Pancreas (tissue), 10 donors: ENCODE measurements around the gene SLC25A48. TPM values are rescaled to one million over a fixed set of nuclear protein-coding genes. Genes with fewer than 3 reads are reported as not detected.

Experiments used
- ATAC-seq, 4 donors: fragments of 200-7000 bp; cut with Tn5 transposase; one replicate each; pipeline versions ENCODE4 v1.8.0 to v1.9.1; 2020; ENCODE audit warnings: mild to moderate bottlenecking in 4 of 4, moderate library complexity in 4 of 4
- DNase-seq, 6 donors: peaks; one replicate each; pipeline ENCODE4 v3.0.0-alpha.2; 2020
- FAIRE-seq: peaks from 2 replicates; lab custom pipeline; 2012; peaks lifted over from hg19 to GRCh38; lab: Jason Lieb, UNC
- H3K27ac ChIP-seq, 4 donors: fragments of 200-600 bp; sonication (generic); 1 replicate in 3 of 4; 2 replicates in 1 of 4; pipeline versions ENCODE4 v1.5.0 to v1.8.0; 2020
- H3K27me3 ChIP-seq, 4 donors: fragments of 200-600 bp; one replicate each; pipeline ENCODE4 v1.8.0; 2021
- H3K36me3 ChIP-seq, 3 donors: fragments of 200-600 bp; sonication (generic) in 1 of 3; one replicate each; pipeline versions ENCODE4 v1.5.0 to v1.8.0; 2020 to 2021
- H3K4me1 ChIP-seq, 3 donors: fragments of 200-600 bp; one replicate each; pipeline ENCODE4 v1.8.0; 2021
- H3K4me3 ChIP-seq, 4 donors: fragments of 200-600 bp; sonication (generic) in 2 of 4; one replicate each; pipeline versions ENCODE4 v1.5.0 to v1.8.0; 2020 to 2021
- H3K9me3 ChIP-seq, 4 donors: fragments of 200-600 bp; one replicate each; pipeline ENCODE4 v1.8.0; 2021
- CTCF ChIP-seq, 4 donors: fragments of 200-600 bp; sonication (generic) in 3 of 4; IDR thresholded peaks; one replicate each; pipeline versions ENCODE4 v1.5.0 to v1.8.0; 2021; ENCODE audit warnings: antibody characterized with exemption in 4 of 4
- WGBS, 2 donors: extraction: QIAGEN DNeasy Blood & Tissue Kit; methylation state at CpG; one replicate each; pipeline ENCODE4 v1.1.7; 2013; 5-methylcytosine and 5-hydroxymethylcytosine counted together
- intact Hi-C, 3 donors: fragments of 100-400 bp; cut with DNase I; formaldehyde crosslinking; loops; one replicate each; pipeline versions ENCODE4 v1.11.1 to v1.14.2; 2022
- polyA plus RNA-seq, 2 donors: library from polyadenylated mRNA; stranded (reverse); fragments of 200-250 nt; gene quantifications; one replicate each; pipeline ENCODE4 v1.2.3, GENCODE V29; 2013
- total RNA-seq, 6 donors: library from RNA; stranded (reverse); fragmentation: NEBNext Ultra II Directional in 4 of 6; extraction: Animal tissue kit (Norgen Biotek cat#: 25700) in 4 of 6; gene quantifications; one replicate each; pipeline versions ENCODE4 v1.2.1 to v1.2.4, GENCODE V29; 2021 to 2023
- donor health status: healthy with polysubstance abuse.
- donor health status: DM: no; HTN: no; CAD: no; lungs with moderate emphysema.
- donor health status: DM: no; HTN: no; CAD: no.
- donor health status: control.
- donor health status: control.
- donor health status: Bipolar disorder and iron deficiency.
- donor health status: DM: yes; HTN: yes; CAD: no.
- donor health status: DM: no; HTN: no; CAD: no.
- donor health status: DM: no; HTN: no; CAD: no.
- donor health status: DM: yes; HTN: yes; CAD: no.

SLC25A48 gene
- total and polyA plus RNA-seq, 8 donors, result 0.37 to 3.2 (median 1.2) TPM

GRCh38 chr5:135887447-135887864 lies 53.0 kb downstream of the SLC25A48 start:
- H3K4me1 ChIP-seq, result no peaks in the 10 kb centered on the region
- peak; percentile 72 to 83 (median 72) for TF ChIP-seq CTCF (IDR thresholded peaks at IDR 0.05)
- 10 to 11% methylated on average over 8 of the region's 8 CpGs for WGBS, 2 donors
- no peak overlapping the region for H3K4me3 ChIP-seq
- H3K27ac ChIP-seq, result no peak overlapping the region
- intact Hi-C loops, result loop anchor here (5.0 to 10.0 kb wide), 2 partner anchors 317 to 320 kb away; no protein-coding TSS in a partner anchor
- H3K27me3 ChIP-seq, result no peaks in the 10 kb centered on the region
- peak; percentile 41 to 77 (median 66) for DNase-seq
- no peaks in the 10 kb centered on the region for H3K36me3 ChIP-seq
- H3K9me3 ChIP-seq, result no peaks in the 10 kb centered on the region
- no peak for FAIRE-seq
- ATAC-seq, result peak; percentile 92 to 99 (median 96)

DNA sequence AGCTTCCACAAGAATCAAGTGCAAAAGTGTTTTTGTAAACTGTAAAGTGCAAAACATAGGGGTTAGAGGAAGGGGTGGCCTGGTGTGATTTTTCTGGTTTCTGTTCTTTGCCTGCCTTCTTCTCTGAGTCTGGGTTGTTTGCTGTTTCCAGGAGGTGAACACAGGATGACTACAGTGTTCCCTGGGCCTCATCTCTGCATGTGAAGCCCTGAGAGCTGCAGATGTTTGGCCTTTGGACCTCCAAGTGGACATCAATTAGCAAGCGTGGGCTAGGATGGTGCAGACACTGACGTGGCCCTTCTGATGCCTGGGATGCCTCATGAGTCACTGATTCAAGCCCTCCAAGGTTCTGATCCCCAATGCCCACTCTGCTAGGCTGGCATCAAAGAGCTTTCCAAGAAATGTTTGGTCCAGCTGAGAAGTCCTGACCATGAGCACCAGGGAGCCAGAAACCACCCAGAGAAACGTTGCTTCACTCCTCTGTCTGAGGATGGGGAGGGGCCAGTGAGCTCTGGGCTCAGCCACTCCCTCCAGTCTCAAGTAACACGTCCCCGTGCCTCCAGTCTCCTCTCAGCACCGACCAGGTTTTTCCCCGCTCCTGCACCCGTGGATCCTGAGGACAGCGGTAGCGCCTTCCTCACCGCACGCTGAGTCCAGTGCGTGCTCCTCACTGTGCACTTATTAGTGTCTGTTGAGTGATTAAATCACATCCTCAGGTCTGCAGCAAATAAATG lies 53.6 kb downstream of the SLC25A48 start:
- no peak for TF ChIP-seq CTCF (IDR thresholded peaks at IDR 0.05)
- intact Hi-C loops, result loop anchor here (5.0 to 10.0 kb wide), 2 partner anchors 317 to 319 kb away; no protein-coding TSS in a partner anchor
- Histone ChIP-seq H3K27ac (no peak overlapping the region), H3K4me1 (no peaks in the 10 kb centered on the region), H3K4me3 (no peak overlapping the region), H3K27me3 (no peaks in the 10 kb centered on the region), H3K36me3 (no peaks in the 10 kb centered on the region), H3K9me3 (no peaks in the 10 kb centered on the region)
- DNase-seq (no peak), FAIRE-seq (no peak), ATAC-seq (no peak)
- 83 to 88% methylated on average over 13 of the region's 13 CpGs for WGBS, 2 donors

DNA sequence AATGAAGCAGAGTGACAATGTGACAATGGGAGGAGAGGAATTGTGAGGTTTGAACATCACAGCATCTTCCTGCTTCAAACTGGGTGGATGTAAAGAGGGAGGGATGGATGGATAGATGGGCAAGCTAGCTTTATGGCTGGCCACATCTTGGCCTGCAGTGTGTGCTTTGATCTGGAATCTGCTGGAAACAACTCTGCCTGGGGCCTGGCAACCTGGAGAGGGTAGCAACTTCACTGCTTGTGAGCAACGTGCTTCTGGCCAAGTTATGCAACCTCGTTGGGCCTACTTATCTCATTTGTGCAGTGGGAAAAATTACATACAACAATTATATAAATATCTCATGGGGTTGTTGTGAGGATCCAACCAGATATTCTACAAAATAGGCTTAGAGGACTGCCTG lies 55.8 kb downstream of the SLC25A48 start:
- 12 to 18% methylated on average over 2 of the region's 2 CpGs for WGBS, 2 donors
- H3K36me3 ChIP-seq, result no peaks in the 10 kb centered on the region
- H3K27ac ChIP-seq, result no peak overlapping the region
- H3K9me3 ChIP-seq, result no peaks in the 10 kb centered on the region
- H3K4me3 ChIP-seq, result no peak overlapping the region
- ATAC-seq (peak in 1 of 4 donors; percentile 17), FAIRE-seq (no peak), DNase-seq (no peak)
- no peaks in the 10 kb centered on the region for H3K27me3 ChIP-seq
- intact Hi-C loops, result no loop called here
- no peak for TF ChIP-seq CTCF (IDR thresholded peaks at IDR 0.05)
- H3K4me1 ChIP-seq, result no peaks in the 10 kb centered on the region

GRCh38 chr5:135890867-135891266 lies 56.4 kb downstream of the SLC25A48 start:
- DNase-seq, result no peak
- TF ChIP-seq CTCF (IDR thresholded peaks at IDR 0.05), result no peak
- no peak overlapping the region for H3K4me3 ChIP-seq
- ATAC-seq, result no peak
- no peaks in the 10 kb centered on the region for H3K4me1 ChIP-seq
- H3K27ac ChIP-seq, result no peak overlapping the region
- intact Hi-C loops, result no loop called here
- no peaks in the 10 kb centered on the region for H3K36me3 ChIP-seq
- H3K27me3 ChIP-seq, result no peaks in the 10 kb centered on the region
- no peak for FAIRE-seq
- 76 to 82% methylated on average over 5 of the region's 5 CpGs for WGBS, 2 donors
- H3K9me3 ChIP-seq, result no peaks in the 10 kb centered on the region

DNA sequence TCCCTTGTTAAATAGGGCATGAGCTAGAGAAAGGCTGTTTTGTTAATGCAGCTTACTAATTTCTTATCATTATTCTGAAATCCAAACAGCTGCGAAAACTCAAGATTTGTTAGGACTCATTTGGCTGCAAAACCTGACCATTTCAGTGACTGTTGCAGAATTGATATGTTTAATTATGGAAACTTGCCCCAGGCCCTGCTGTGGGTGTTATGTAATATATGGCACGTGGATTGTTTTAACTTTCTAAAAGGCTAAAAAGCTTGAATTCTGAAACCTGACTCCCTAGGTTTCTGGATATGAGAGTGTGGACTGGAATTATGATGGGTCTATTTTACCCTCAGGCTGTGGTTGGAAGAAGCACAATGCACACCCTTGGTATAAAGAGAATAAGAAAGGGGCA lies 56.8 kb downstream of the SLC25A48 start:
- no peak overlapping the region for H3K27ac ChIP-seq
- TF ChIP-seq CTCF (IDR thresholded peaks at IDR 0.05), result no peak
- intact Hi-C loops, result no loop called here
- H3K4me3 ChIP-seq, result no peak overlapping the region
- FAIRE-seq (no peak), DNase-seq (no peak), ATAC-seq (no peak)
- WGBS, 2 donors, result 17 to 19% methylated on average over 2 of the region's 2 CpGs
- no peaks in the 10 kb centered on the region for H3K4me1 ChIP-seq
- H3K36me3 ChIP-seq, result no peaks in the 10 kb centered on the region
- H3K27me3 ChIP-seq, result no peaks in the 10 kb centered on the region
- no peaks in the 10 kb centered on the region for H3K9me3 ChIP-seq
